ENCODE measurements around the gene SCYGR6. TPM values are rescaled to one million over a fixed set of nuclear protein-coding genes. Genes with fewer than 3 reads are reported as not detected.

SCYGR6 gene
- not detected in 5 replicates for total RNA-seq (2022; extraction: Qiagen RNA extraction; ENCODE audit: low read depth)

GRCh38 chr2:227724394-227725039 is at the start of gene SCYGR6:
Gene SCYGR6, minus strand, starts transcription at chr2:227724757. Its CDS starts 0 bp downstream, at chr2:227724757.

GRCh38 chr2:227745594-227745993 is 21.0 kb upstream of the SCYGR6 start, which contains the start of gene SCYGR8:
Gene SCYGR8, plus strand, starts transcription at chr2:227745894. Its CDS starts 0 bp downstream, at chr2:227745894.

GRCh38 chr2:227728035-227728434 is 3.5 kb upstream of the SCYGR6 start, which contains the start of gene SCYGR7:
Gene SCYGR7, plus strand, starts transcription at chr2:227728335. Its CDS starts 0 bp downstream, at chr2:227728335.

GRCh38 chr2:227717687-227718567 is 6.6 kb downstream of the SCYGR6 start, which contains the start of gene SLC19A3:
Gene SLC19A3, minus strand, starts transcription at chr2:227718028. Its CDS starts 15,710 bp downstream, at chr2:227702318.

Other genes starting within 250 kb of the SCYGR6 start
- gene SCYGR2, start 125.9 kb downstream of the SCYGR6 start, total RNA-seq (2022; extraction: Qiagen RNA extraction; ENCODE audit: low read depth), result not detected in 5 replicates
- not detected in 5 replicates for gene SCYGR3, start 109.9 kb downstream of the SCYGR6 start, total RNA-seq (2022; extraction: Qiagen RNA extraction; ENCODE audit: low read depth)
- gene SCYGR4, start 107.3 kb downstream of the SCYGR6 start, total RNA-seq (2022; extraction: Qiagen RNA extraction; ENCODE audit: low read depth), result not detected in 5 replicates
- not detected in 5 replicates for gene SCYGR5, start 58.0 kb downstream of the SCYGR6 start, total RNA-seq (2022; extraction: Qiagen RNA extraction; ENCODE audit: low read depth)
- gene SLC19A3, start 6.7 kb downstream of the SCYGR6 start, total RNA-seq (2022; extraction: Qiagen RNA extraction; ENCODE audit: low read depth), result 1.6 to 2.6 TPM (median 2.3 TPM) in 5 replicates
- not detected in 5 replicates for gene SCYGR7, start 3.6 kb upstream of the SCYGR6 start, total RNA-seq (2022; extraction: Qiagen RNA extraction; ENCODE audit: low read depth)
- not detected in 5 replicates for gene SCYGR8, start 21.1 kb upstream of the SCYGR6 start, total RNA-seq (2022; extraction: Qiagen RNA extraction; ENCODE audit: low read depth)
- gene CCL20, start 89.1 kb upstream of the SCYGR6 start, total RNA-seq (2022; extraction: Qiagen RNA extraction; ENCODE audit: low read depth), result 2.4 to 7.5 TPM (median 5.4 TPM) in 5 replicates
- gene DAW1, start 146.9 kb upstream of the SCYGR6 start, total RNA-seq (2022; extraction: Qiagen RNA extraction; ENCODE audit: low read depth), result 1.8 to 2.8 TPM (median 2.4 TPM) in 5 replicates

Data from A549 treated with GW870086 at 1 μM for 4 hours (cell line).